GM18519 (cell line): ENCODE measurements around the gene PEX11B.
"Not testable (repeated sequence)": the region's sequence is repeated elsewhere in the genome, so short reads cannot be mapped to it uniquely, and the experiment has no call there.

Source experiments
- ATAC-seq: cut with Tn5 transposase; IDR thresholded peaks from one replicate; pipeline ENCODE4 v1.9.1; 2021; ENCODE audit warnings: mild to moderate bottlenecking, moderate library complexity; ENCODE audit not compliant: unreplicated experiment, low FRiP score

PEX11B gene

DNA sequence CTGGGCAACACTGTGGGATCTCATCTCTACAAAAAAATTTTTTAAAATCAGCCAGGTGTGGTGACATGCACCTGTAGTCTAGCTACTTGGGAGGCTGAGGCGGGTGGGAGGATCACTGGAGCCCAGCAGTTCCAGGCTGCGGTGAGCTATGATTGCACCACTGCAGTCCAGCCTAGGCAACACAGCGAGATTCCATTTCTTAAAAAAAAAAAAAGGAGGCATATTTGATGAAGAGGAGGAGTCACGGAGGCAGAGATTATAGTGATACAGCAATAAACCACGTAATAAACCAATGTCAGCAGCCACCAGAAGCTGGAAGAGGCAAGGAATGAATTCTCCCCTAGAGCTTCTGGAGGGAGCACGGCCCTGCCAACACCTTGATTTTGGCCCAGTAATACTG is 35.3 kb upstream of the PEX11B start:
- no peak for ATAC-seq

DNA sequence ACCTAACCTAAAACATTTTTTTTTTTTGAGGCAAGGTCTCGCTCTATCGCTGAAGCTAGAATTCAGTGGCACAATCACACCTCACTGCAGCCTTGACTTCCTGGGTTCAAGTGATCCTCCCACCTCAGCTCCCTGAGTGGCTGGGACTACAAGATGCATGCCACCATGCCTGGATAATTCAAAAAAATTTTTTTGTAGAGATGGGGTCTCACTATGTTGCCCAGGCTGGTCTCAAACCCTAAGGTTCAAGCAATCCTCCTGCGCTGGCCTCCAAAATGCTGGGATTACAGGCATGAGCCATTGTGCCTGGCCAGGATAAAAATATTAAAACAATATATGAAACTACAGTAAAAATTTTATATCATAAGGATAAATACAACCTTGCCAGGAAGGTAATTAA is 34.4 kb upstream of the PEX11B start:
- ATAC-seq, result no peak

DNA sequence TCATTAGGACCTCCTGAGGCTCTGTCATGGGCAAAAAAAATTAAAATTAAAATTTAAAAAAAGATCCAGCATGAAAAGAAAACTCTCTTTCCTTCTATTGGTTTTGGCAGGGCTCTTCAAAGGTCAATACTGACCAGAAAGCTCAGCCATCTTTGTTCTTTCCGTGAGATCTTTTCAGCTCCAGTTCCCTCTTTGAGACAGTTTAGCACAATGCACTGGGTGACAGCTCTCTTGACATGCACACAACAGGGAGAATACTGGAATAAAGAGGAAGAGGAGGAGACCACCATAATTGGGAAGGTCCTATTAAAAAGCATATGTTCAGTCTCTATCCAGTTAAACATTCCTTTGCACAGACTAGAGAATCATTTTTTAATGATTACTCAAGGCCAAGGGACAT is 33.0 kb upstream of the PEX11B start:
- no peak for ATAC-seq

DNA sequence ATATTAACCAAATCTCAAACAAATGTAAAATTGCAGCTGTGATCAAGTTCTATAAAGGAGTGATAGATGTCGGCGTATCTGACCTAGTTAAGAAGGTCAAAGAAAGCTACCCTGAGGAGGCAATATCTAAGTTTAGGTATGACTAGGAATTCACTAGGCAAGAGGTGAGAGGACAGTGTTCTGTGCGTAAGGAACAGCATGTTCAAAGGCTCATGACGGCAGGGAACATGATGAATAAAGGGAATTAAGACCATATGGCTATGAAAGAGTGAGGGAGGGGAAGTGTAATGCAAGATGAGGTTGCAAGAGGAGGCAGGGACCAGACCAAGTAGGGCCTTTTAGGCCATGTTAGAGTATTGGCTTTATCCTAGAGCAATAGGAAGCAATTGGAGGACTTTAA is 30.7 kb upstream of the PEX11B start:
- no peak for ATAC-seq

DNA sequence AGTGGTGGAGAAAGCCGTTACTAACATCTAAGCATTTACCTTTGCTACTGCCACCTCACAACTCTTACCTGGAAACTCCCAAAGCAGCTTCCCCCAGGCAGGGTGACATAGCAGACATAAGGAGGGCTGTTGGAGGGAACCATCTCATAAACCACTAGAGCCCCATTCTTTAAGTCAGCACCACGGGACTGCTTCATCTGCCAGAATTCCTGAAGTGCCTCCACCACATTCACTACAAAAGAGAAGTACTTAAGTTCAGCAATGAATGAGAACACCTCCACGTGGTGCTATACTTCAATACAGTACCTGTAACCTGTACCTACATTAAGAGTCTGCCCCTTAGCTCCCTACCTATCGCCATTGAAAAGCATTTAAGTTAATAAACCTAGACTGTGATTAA is 29.0 kb upstream of the PEX11B start:
- ATAC-seq, result no peak

DNA sequence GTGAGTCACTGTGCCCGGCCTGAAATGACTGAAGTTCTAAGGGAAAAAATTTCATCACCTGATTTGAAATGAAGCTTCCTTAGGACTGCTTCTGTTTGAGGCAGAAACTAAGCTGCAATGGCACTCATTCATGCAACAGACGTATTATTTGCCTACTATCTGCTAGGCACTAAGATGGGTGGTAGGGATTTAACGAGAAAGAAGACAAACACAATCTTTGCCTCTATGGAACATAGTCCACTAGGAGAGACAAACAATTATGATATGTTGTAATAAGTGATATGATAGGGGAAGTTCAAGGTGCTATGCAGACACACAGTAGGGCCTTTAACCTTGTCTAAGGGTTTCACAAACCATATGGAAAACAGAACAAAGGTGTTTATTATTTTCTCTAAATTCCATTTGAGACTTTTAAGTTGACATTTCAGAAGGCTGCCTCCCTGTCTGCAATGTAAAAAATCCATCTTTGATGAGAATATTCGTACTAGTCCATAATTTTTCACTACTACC is 28.0 kb upstream of the PEX11B start:
- no peak for ATAC-seq

DNA sequence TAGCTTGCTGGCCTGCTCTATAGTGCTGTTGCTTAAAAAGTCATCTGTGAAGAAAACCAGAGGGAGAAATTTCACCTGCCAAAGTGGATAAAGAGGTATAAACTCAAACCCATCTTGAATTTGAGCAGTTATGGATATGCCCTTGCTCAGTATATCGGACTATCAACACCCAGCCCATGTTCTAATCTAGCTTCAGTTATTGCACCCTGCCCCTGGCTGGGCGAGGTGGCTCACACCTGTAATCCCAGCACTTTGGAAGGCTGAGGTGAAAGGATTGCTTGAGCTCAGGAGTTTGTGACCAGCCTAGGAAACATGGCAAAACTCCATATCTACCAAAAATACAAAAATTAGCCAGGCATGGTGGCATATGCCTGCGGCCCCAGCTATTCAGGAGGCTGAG is 26.0 kb upstream of the PEX11B start:
- ATAC-seq, result no peak

DNA sequence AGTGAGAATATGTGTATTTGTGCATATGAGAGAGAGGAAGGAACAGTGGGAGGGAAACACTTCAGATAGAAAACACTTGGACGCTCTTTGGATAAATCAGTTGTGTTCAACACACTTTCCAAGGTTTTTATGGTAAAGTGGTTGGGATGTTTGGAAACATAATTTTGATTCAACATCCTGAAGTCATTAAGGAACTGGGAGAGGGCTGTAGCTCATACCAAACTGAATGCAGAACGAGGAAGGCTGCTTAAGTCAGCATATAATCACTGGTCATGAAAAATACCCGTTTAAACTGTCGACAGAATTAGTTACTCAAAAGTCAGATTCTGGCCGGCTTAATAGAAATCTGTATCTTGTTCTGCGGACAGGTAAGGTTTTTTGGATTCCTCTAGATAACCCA is 24.4 kb upstream of the PEX11B start:
- no peak for ATAC-seq

DNA sequence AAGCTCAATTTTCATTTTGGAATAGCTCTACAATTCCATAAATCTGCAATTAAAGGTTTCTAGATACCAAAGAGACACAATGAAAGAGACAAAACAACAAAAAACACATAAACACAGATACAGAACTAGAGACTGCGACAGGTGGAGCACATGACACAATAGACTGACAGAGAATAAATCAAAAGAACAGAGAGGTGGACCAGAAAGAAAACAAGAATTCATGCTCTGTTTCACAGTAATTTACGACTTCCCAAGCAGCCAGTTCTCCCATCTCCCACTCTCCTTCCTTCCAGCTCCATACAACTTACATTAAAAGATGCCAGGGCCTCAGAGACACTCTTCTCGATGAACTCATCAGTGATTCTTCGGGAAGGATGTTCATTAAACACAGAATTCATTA is 23.9 kb upstream of the PEX11B start:
- ATAC-seq, result no peak

DNA sequence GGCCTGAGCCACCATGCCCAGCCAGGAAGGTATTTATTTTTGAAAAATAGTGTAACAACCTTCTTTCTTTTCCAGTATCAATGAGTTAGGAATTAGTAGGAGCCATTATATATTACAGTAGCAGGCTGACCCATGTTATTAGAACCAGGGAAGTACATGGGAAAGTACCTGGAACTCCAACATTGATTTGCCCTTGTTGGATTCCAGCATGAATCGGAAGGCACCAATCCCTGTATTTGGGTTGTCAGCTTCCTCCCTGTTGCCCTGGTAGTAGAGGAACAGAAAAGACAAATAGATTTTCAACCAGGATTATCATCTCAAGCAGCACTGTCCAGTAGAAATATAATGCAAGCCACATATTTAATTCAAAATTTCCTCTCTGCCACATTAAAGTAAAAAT is 18.9 kb upstream of the PEX11B start:
- ATAC-seq, result no peak

DNA sequence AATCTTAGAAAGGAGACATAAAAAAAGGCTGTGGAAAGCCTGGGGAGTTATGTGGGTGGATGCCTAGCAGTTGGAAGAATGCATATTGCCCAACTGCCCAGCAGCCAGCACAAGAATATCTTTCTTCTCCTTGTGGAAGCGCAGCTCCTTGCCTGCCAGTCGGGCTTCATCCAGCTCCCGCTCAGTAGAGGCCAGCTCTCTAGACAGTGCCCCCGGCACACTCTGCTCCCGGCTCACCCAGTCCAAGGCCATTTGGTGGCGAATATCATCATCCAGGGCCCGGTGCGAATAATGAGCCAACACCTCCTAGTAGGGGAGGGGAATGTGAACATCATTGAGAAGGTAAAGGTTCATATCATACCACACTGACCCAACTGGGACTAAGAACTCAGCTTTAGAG is 17.7 kb upstream of the PEX11B start:
- ATAC-seq, result no peak

DNA sequence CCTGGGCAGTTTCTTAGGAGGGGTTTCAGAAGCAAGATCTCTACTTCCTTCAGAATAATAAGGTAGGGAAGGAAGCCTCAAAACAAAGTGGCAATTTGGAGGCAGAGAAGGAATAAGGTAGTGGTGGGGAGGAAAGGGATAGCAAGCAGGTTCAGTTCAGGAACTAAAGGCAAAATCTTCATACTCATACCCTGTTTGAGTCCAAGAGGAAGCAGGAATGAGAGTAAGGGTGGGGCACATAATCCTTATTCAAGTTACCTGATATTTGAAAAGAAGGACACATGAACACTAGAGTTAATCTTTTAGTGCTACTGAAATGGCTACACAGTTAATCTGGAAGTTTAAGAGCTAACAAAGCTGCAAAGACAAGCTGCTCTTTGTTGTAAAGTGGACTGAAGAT is 17.2 kb upstream of the PEX11B start:
- no peak for ATAC-seq

DNA sequence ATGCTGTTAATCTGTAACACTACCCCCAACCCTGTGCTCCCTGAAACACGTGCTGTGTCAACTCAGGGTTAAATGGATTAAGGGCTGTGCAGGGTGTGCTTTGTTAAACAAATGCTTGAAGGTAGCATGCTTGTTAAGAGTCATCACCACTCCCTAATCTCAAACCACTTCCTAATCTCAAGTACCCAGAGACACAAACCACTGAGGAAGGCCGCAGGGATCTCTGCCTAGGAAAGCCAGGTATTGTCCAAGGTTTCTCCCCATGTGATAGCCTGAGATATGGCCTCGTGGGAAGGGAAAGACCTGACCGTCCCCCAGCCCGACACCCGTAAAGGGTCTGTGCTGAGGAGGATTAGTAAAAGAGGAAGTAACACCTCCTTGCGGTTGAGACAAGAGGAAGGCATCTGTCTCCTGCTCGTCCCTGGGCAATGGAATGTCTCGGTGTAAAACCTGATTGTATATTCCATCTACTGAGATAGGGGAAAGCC is 14.0 kb upstream of the PEX11B start:
- not testable (repeated sequence) for ATAC-seq

DNA sequence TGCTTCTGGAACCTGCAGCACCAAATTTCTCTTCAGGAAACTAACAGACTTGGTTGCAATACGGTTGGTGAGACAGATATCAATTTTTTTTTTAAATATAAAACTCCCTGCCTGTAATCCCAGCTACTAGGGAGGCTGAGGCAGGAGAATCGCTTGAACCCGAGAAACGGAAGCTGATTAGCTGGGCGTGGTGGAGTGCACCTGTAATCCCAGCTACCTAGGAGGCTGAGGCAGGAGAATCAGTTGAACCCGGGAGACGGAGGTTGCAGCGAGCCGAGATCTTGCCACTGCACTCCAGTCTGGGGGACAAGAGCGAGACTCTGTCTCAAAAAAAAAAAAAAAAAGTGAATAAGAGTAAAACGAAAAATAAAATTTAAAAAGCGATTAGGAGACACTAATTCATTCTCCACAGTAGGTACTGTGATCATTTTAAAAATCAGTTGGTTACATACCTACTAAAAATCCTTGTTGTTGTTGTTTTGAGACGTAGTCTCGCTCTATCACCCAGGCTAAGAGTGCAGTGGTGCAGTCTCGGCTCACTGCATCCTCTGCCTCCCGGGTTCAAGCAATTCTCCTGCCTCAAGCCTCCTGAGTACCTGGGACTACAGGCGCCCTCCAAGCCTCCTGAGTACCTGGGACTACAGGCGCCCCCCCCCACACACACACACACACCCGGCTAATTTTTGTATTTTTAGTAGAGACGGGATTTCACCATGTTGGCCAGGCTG is 9.6 kb upstream of the PEX11B start:
- ATAC-seq, result no peak

DNA sequence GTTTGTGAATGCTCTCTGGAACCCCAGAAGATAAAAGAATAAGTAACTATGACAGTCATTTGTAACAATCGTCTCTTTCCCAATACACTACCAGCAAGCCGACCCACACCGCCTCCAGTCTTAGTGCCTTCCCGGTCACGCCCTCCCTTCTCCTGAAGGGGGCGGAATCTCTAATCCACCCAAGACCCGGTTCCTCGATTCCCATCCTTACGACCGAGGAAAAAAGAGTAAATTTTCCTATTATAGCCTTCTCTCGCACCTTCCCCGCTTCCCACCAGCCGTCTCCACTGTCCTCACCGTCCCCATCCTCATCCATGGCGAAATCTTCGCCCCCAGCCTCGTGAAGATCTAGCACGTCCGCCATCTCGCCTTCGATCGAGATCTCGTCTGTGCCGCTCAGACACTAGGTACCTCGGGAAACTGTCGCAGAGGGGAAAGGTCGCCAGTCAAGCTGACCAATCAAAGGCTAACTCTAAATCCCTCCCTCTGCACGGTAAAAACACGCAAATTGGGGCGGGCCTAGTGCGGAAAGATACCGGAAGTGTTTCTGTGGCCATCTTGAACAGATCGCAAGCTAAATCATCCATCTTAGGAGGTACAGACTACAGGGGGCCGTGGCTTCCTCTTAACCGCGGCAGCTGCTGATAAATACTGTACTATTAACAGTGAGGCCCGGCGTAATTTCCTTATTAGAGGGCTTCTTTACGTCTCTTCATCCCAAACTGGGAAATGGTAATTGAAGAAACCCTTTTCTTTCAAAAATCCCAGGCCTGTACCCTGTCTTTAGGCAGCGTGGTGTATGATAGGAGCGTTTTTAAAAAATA is 8.8 kb upstream of the PEX11B start, which contains the start of gene RBM8A:
Gene RBM8A, minus strand, starts transcription at position 422 of the 824 bp plus-strand sequence. Its CDS starts 58 bp downstream, at position 364.
- peak; percentile 87 for ATAC-seq

DNA sequence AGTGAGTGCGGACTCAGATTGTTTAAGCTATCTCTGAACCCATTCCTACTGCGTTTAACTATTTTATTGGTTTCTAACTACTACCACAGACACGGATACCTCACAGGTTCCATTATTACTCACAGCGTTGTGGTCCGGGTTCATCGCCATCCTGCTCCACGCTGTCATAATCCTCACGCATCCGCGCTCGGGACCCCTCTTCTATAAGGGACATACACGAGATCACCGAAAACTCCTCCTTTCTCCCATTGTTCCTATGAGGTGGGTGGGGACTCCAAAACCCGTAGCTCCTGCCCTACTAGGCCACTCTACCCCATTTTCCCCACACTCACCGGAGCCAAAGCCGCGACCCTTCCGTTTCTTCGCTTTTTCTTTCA is 8.2 kb upstream of the PEX11B start:
- ATAC-seq, result no peak

DNA sequence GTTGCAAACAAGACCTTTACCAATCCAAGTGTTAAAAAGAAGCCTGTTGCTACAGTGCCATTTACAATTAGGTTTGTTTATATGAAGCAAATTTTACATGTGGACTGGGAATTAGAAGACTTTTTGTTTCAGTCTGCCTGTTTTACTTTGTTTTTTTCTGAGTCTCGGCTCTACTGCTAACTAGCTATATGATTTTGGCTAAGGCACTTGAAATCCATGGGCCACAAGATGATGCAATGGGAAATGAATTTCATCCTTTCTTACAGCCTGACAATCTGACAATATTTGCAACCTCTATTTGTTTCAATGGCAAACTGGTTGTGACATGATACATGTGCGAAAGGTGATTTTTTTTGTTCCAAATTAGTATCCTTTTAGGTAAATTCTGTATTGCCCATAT is 3.7 kb upstream of the PEX11B start:
- no peak for ATAC-seq

DNA sequence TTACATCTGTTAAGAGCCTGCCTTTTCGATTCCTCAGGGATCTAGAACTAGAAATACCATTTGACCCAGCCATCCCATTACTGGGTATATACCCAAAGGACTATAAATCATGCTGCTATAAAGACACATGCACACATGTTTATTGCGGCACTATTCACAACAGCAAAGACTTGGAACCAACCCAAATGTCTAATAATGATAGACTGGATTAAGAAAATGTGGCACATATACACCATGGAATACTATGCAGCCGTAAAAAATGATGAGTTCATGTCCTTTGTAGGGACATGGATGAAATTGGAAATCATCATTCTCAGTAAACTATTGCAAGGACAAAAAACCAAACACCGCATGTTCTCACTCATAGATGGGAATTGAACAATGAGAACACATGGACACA is 1.8 kb upstream of the PEX11B start:
- ATAC-seq, result not testable (repeated sequence)

DNA sequence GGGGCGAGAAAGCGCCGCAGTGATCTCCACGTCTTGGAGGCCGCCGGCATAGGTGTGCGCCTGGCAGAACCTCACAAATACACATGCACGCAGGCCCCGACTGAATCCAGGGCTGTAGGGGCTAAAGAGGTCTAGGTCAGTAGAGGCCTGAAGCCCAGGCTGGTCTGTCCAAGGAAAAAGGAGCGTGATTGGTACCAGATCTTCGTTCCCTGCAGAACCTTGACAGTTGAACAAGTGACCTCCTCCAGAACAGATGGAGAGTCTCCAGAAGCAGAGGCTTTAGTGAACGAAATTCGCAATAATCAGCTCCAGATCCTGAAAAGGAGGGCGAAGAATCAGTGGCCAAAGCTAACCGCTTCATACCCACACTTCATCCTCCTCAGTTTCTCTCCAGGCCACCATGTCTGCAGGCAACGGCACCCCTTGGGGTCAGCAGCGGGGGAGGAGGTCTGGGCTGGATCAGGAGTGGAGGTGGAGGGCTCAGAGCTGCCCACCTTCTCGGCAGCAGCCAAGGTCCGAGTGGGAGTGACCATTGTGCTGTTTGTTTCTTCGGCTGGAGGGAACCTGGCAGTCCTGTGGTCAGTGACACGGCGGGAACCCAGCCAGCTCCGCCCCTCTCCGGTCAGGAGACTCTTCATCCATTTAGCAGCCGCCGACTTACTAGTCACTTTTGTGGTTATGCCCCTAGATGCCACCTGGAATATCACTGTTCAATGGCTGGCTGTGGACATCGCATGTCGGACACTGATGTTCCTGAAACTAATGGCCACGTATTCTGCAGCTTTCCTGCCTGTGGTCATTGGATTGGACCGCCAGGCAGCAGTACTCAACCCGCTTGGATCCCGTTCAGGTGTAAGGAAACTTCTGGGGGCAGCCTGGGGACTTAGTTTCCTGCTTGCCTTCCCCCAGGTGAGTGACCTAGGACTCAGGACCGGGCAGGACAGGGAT is 749 bp upstream of the PEX11B start:
- ATAC-seq, result no peak

DNA sequence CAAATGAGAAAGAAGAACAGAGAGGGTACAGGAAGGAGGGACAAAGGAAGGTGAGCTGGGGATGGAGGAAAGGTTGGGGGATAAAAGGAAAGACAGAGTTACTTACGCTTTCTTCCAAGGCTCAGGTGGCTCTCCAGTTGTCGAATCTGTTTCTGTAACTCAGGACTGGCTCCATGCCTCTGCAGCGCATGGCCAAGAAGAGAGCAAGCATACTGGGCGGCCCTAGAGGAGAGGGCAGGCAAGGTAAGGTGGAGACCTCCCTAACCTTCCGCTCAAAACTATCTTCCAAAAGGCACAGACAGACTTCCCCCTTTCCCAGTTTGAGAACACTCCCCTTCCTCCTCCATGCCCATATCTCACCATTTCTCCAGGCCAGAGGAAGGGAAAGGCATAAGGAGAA is 922 bp downstream of the PEX11B start:
- ATAC-seq, result no peak

DNA sequence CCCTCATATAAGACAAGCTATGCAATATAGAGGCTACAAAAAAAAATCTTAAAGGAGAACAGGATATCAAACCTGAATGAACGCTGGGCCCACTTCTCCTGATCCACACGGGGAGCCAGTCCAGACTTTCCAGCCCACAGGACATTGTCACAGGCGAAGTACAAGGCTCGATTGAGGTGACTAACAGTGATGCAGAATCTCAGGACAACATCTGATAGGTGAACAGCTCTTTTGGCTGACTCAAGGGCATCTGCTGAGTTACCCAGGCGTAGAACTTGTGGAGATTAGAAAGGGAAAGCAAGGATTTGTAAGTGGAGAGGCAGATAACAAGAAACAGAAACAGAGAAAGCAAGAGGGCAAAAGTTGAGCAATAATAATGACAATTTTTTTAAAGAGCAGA is 1.8 kb downstream of the PEX11B start:
- no peak for ATAC-seq
